Neural cell (in vitro differentiated cells): ENCODE data around the gene ZNF814.

Experiments used
- EP300 ChIP-seq: fragments of 450-650 bp; conservative IDR thresholded peaks from 2 replicates; pipeline ENCODE4 v1.6.1; 2014; ENCODE audit warnings: antibody characterized with exemption, mild to moderate bottlenecking, moderate library complexity; ENCODE audit not compliant: poor library complexity, severe bottlenecking
- EZH2 ChIP-seq: fragments of 200-600, 300-800 bp; shearing (Covaris generic), sonication (generic); IDR thresholded peaks from 2 replicates; pipeline ENCODE4 v1.6.1; 2014; ENCODE audit warnings: antibody characterized with exemption, low read length, borderline replicate concordance, mild to moderate bottlenecking; ENCODE audit not compliant: insufficient read depth, poor library complexity, severe bottlenecking
- MXI1 ChIP-seq: fragments of 450-650 bp; conservative IDR thresholded peaks from 2 replicates; pipeline ENCODE4 v1.6.1; 2014; ENCODE audit warnings: antibody characterized with exemption, mild to moderate bottlenecking; ENCODE audit not compliant: poor library complexity, severe bottlenecking
- POLR2AphosphoS5 ChIP-seq: IDR thresholded peaks from 2 replicates; pipeline ENCODE4 v1.6.1; 2012
- SMC3 ChIP-seq: fragments of 450-650 bp; conservative IDR thresholded peaks from 2 replicates; pipeline ENCODE4 v1.6.1; 2014; ENCODE audit warnings: antibody characterized with exemption, mild to moderate bottlenecking, moderate library complexity; ENCODE audit not compliant: poor library complexity
- TAF1 ChIP-seq: IDR thresholded peaks from 2 replicates; pipeline ENCODE4 v1.6.1; 2012; ENCODE audit warnings: low read depth
- TF ChIP-seq, protein P1 (sequence below): fragments of 450-650 bp; IDR thresholded peaks from 2 replicates; pipeline ENCODE4 v1.5.1; 2014; ENCODE audit warnings: antibody characterized with exemption, mild to moderate bottlenecking, moderate library complexity; ENCODE audit not compliant: poor library complexity, severe bottlenecking

GRCh38 chr19:57870225-57870624 lies 18.6 kb downstream of the ZNF814 start:
- TF ChIP-seq, protein P1, sequence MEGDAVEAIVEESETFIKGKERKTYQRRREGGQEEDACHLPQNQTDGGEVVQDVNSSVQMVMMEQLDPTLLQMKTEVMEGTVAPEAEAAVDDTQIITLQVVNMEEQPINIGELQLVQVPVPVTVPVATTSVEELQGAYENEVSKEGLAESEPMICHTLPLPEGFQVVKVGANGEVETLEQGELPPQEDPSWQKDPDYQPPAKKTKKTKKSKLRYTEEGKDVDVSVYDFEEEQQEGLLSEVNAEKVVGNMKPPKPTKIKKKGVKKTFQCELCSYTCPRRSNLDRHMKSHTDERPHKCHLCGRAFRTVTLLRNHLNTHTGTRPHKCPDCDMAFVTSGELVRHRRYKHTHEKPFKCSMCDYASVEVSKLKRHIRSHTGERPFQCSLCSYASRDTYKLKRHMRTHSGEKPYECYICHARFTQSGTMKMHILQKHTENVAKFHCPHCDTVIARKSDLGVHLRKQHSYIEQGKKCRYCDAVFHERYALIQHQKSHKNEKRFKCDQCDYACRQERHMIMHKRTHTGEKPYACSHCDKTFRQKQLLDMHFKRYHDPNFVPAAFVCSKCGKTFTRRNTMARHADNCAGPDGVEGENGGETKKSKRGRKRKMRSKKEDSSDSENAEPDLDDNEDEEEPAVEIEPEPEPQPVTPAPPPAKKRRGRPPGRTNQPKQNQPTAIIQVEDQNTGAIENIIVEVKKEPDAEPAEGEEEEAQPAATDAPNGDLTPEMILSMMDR = no peak
- TF ChIP-seq POLR2AphosphoS5 = no peak
- no peak for TF ChIP-seq EZH2
- no peak for TF ChIP-seq EP300
- TF ChIP-seq SMC3 = no peak
- TF ChIP-seq MXI1 = no peak
- no peak for TF ChIP-seq TAF1
